Activated CD4-positive, alpha-beta T cell treated with anti-CD3 and anti-CD28 coated beads, Interleukin-2, amount 10 ng/mL, durations not matched to agents 7 days and 5 days (primary cell): ENCODE data around the gene TBC1D4. TPM values are rescaled to one million over a fixed set of nuclear protein-coding genes. Genes with fewer than 3 reads are reported as not detected.

Source experiments
- CTCF ChIA-PET: fragments of 350-600 bp; sonication (Branson Sonifier 250); formaldehyde crosslinking; loops from one replicate; lab custom pipeline; 2021; ENCODE audit warnings: antibody characterized with exemption; lab: Charles Lee
- POLR2A ChIA-PET: fragments of 350-600 bp; sonication (Branson Sonifier 250); formaldehyde crosslinking; loops from one replicate; lab custom pipeline; 2021; ENCODE audit warnings: antibody characterized with exemption; lab: Charles Lee
- DNase-seq: peaks from one replicate; pipeline ENCODE4 v3.0.0-alpha.2; 2020
- H3K27ac Mint-ChIP-seq: one replicate; pipeline ENCODE4 v1.8.0; 2021; ENCODE audit warnings: mild to moderate bottlenecking, moderate library complexity, mixed read lengths
- H3K27me3 Mint-ChIP-seq: one replicate; pipeline ENCODE4 v1.8.0; 2021; ENCODE audit warnings: mixed read lengths
- H3K36me3 Mint-ChIP-seq: one replicate; pipeline ENCODE4 v1.8.0; 2021; ENCODE audit warnings: low read depth, mixed read lengths
- H3K4me1 Mint-ChIP-seq: one replicate; pipeline ENCODE4 v1.8.0; 2021; ENCODE audit warnings: mixed read lengths
- H3K4me3 Mint-ChIP-seq: one replicate; pipeline ENCODE4 v1.8.0; 2021; ENCODE audit warnings: mild to moderate bottlenecking, moderate library complexity, mixed read lengths
- H3K9me3 Mint-ChIP-seq: one replicate; pipeline ENCODE4 v1.8.0; 2021; ENCODE audit warnings: mixed read lengths
- total RNA-seq, 2 experiments: library from RNA; stranded (reverse); gene quantifications; one replicate each; pipeline ENCODE4 v1.2.3, GENCODE V29; 2021

The TBC1D4 gene
- total RNA-seq, 2 experiments from 2014 or later: 27.2 to 32.9 TPM

GRCh38 chr13:75458696-75459422 is 23.1 kb downstream of the TBC1D4 start:
- Mint-ChIP-seq H3K9me3 (no peaks in the 10 kb centered on the region), H3K4me3 (no peak overlapping the region), H3K36me3 (no peaks in the 10 kb centered on the region), H3K27ac (no peak overlapping the region), H3K4me1 (no peaks in the 10 kb centered on the region), H3K27me3 (peaks cover 3% of the 10 kb centered on the region)
- ChIA-PET CTCF (no interaction called here), POLR2A (no interaction called here)
- no peak for DNase-seq

DNA sequence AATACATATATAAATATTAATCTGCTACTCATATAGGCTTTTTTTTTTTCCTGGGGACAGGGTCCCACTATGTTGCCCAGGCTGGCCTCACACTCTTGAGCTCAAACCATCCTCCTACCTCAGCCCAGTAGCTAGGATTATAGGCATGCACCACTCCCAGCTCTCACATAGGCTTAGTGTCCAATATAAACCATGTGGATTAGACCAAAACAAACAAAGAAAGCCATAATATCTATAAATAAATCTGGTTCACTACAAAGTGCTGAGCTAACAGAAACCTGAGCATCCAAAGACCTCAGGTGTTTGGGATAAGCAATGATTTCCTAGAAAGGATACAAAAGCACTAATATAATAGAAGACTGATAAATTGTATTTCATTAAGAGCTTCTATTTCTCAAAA is 26.0 kb downstream of the TBC1D4 start:
- no peak overlapping the region for H3K27ac Mint-ChIP-seq
- H3K4me1 Mint-ChIP-seq: no peaks in the 10 kb centered on the region
- no peak for DNase-seq
- POLR2A ChIA-PET: no interaction called here
- H3K4me3 Mint-ChIP-seq: no peak overlapping the region
- CTCF ChIA-PET: no interaction called here
- no peaks in the 10 kb centered on the region for H3K9me3 Mint-ChIP-seq
- peaks cover 6% of the 10 kb centered on the region for H3K27me3 Mint-ChIP-seq
- H3K36me3 Mint-ChIP-seq: no peaks in the 10 kb centered on the region

GRCh38 chr13:75454497-75454896 is 27.5 kb downstream of the TBC1D4 start:
- no peak overlapping the region for H3K4me3 Mint-ChIP-seq
- ChIA-PET CTCF (interaction anchor here (0.6 kb wide), 1 partner anchor 15 kb away, joined by 3 read pairs; no protein-coding TSS in a partner anchor), POLR2A (no interaction called here)
- H3K27ac Mint-ChIP-seq: no peak overlapping the region
- peaks cover 6% of the 10 kb centered on the region for H3K27me3 Mint-ChIP-seq
- H3K36me3 Mint-ChIP-seq: no peaks in the 10 kb centered on the region
- no peaks in the 10 kb centered on the region for H3K9me3 Mint-ChIP-seq
- DNase-seq: no peak
- no peaks in the 10 kb centered on the region for H3K4me1 Mint-ChIP-seq

DNA sequence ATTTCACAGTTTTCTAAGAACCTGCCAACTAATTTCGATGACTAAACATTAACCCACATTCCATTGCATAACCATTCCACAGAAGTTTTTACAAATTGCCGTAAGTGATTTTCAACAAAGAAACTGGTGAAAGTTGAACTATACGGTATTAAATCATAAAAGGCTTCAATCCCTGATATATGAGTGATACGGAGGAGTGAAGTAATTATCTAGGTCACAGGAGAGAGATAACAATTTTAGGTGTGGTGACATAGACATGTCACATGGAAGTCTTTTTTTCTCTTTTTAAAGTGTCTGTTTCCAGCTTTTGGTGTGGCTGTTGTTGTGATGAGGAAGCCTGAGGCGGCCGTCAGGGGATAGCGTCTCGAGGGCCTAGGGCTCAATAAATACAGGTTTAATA is 29.4 kb downstream of the TBC1D4 start:
- DNase-seq: no peak
- CTCF ChIA-PET: no interaction called here
- H3K36me3 Mint-ChIP-seq: no peaks in the 10 kb centered on the region

GRCh38 chr13:75447493-75447892 is 34.5 kb downstream of the TBC1D4 start:
- Mint-ChIP-seq H3K27me3 (peaks cover under 1% of the 10 kb centered on the region), H3K4me3 (no peak overlapping the region), H3K4me1 (peaks cover 1% of the 10 kb centered on the region), H3K9me3 (no peaks in the 10 kb centered on the region), H3K27ac (no peak overlapping the region), H3K36me3 (no peaks in the 10 kb centered on the region)
- DNase-seq: no peak
- CTCF ChIA-PET: no interaction called here
- POLR2A ChIA-PET: no interaction called here

More for the DNA sequence above, 29.4 kb downstream of the TBC1D4 start:
- Mint-ChIP-seq H3K4me1 (peaks cover 1% of the 10 kb centered on the region), H3K4me3 (no peak overlapping the region), H3K27me3 (peaks cover 6% of the 10 kb centered on the region), H3K9me3 (no peaks in the 10 kb centered on the region), H3K27ac (no peak overlapping the region)
- POLR2A ChIA-PET: no interaction called here

GRCh38 chr13:75446874-75447273 is 35.1 kb downstream of the TBC1D4 start:
- POLR2A ChIA-PET: no interaction called here
- Mint-ChIP-seq H3K4me3 (no peak overlapping the region), H3K4me1 (peaks cover 1% of the 10 kb centered on the region), H3K9me3 (no peaks in the 10 kb centered on the region), H3K27ac (no peak overlapping the region), H3K27me3 (no peaks in the 10 kb centered on the region), H3K36me3 (no peaks in the 10 kb centered on the region)
- DNase-seq: no peak
- CTCF ChIA-PET: no interaction called here

DNA sequence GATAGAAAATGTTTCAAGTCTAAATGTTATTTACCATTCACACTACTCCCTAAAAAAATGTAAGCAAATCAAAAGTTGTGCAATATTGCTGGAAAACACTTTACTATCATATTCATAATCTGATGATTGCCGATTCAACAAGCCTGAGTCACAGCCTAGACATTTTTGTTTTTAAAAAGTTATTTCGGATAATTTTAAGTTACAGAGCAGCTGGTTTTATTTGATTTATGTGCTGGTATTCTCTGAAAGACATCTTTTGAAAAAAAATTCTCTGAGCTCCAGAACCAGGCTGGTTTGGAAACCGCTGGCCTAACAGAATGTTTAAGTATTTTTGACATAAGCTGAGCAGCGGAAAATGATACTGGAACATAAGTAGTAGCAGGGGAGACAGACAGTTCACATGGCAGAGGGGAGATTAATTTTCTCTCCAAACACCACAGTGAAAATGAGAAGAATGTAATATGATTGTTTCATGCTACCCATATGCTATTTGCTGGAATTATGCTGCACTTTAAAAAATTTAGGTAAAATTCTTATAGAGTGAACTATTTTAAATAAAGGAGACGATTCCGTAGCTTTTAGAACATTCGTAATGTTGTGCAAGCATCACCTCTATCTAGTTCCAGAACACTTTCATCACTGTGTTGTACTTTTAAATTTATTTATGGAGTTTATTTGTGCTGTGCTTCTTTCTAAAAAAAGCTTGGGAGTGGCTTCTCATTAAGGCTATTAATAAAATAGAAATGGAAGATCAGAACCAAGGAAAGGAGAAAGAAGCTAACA is 36.1 kb downstream of the TBC1D4 start:
- H3K27ac Mint-ChIP-seq: no peak overlapping the region
- no peaks in the 10 kb centered on the region for H3K36me3 Mint-ChIP-seq
- ChIA-PET CTCF (no interaction called here), POLR2A (interaction anchor here (0.6 kb wide), 1 partner anchor 16 kb away, joined by 3 read pairs; no protein-coding TSS in a partner anchor)
- H3K4me1 Mint-ChIP-seq: peaks cover 1% of the 10 kb centered on the region
- DNase-seq: no peak
- H3K4me3 Mint-ChIP-seq: no peak overlapping the region
- H3K27me3 Mint-ChIP-seq: peaks cover 3% of the 10 kb centered on the region
- no peaks in the 10 kb centered on the region for H3K9me3 Mint-ChIP-seq

- POLR2A ChIA-PET: no interaction called here
Measured at GRCh38 chr13:75444016-75444415, 38.0 kb downstream of the TBC1D4 start.

DNA sequence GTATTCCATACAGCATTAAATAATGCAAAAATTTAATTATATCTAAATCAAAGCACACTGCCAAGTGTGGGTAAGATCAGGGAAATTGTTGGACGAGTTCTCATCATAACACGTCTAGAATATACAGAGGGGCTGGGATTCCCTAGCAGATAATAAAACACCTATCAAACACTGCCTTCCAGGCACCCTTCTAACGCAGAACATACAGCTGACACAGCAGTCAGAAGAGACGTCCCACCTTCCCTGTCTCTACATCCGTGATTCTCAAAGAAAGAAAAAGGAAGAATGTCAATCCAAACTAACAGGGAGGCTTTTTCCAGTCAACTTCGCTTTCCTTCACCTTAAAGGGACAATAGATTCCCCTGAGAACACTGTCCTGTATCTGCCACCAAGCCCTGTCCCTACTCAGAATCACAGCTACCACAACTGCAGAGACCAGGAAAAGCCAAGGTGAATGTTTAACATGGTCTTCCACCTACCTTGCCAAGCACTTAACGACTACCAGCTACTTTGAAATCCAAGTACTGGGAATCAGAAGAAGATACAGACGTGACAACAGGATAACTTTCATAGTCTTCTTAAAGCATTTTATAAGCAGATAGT is 38.5 kb downstream of the TBC1D4 start:
- POLR2A ChIA-PET: no interaction called here
- Mint-ChIP-seq H3K4me3 (no peak overlapping the region), H3K27me3 (peaks cover 3% of the 10 kb centered on the region), H3K9me3 (no peaks in the 10 kb centered on the region), H3K4me1 (no peaks in the 10 kb centered on the region), H3K27ac (no peak overlapping the region), H3K36me3 (no peaks in the 10 kb centered on the region)
- DNase-seq: no peak
- CTCF ChIA-PET: no interaction called here

More at GRCh38 chr13:75444016-75444415, 38.0 kb downstream of the TBC1D4 start:
- Mint-ChIP-seq H3K27ac (no peak overlapping the region), H3K9me3 (no peaks in the 10 kb centered on the region), H3K36me3 (no peaks in the 10 kb centered on the region), H3K27me3 (peaks cover 3% of the 10 kb centered on the region), H3K4me1 (no peaks in the 10 kb centered on the region), H3K4me3 (no peak overlapping the region)
- DNase-seq: no peak
- CTCF ChIA-PET: no interaction called here

GRCh38 chr13:75442736-75443234 is 39.2 kb downstream of the TBC1D4 start:
- POLR2A ChIA-PET: no interaction called here
- Mint-ChIP-seq H3K4me3 (no peak overlapping the region), H3K36me3 (no peaks in the 10 kb centered on the region), H3K27ac (no peak overlapping the region), H3K9me3 (no peaks in the 10 kb centered on the region), H3K4me1 (no peaks in the 10 kb centered on the region), H3K27me3 (peaks cover 5% of the 10 kb centered on the region)
- CTCF ChIA-PET: no interaction called here
- DNase-seq: no peak

DNA sequence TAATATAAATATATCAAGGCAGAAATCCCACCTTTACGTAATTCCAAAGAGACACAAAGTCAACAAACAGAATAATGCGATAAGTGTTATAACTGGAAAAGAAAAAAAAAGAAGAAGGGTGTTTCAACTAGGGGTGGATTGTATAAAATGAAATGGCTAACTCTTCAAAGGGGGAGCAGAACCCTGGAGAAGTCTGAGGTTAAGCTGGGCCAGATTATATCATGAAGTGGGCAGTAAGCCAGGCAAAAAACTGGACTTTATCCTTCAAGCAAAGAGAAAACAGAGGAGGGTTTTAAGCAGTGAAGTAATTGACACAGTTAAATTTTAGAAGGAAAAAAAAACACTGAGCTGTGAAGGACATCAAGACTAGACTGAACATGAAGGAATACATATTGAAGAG is 41.9 kb downstream of the TBC1D4 start:
- CTCF ChIA-PET: no interaction called here
- POLR2A ChIA-PET: no interaction called here
- H3K27me3 Mint-ChIP-seq: peaks cover 6% of the 10 kb centered on the region
- H3K9me3 Mint-ChIP-seq: no peaks in the 10 kb centered on the region
- H3K4me1 Mint-ChIP-seq: no peaks in the 10 kb centered on the region
- no peak for DNase-seq
- H3K36me3 Mint-ChIP-seq: no peaks in the 10 kb centered on the region
- H3K4me3 Mint-ChIP-seq: no peak overlapping the region
- H3K27ac Mint-ChIP-seq: no peak overlapping the region

- no peak for DNase-seq
- no peak overlapping the region for H3K4me3 Mint-ChIP-seq
- CTCF ChIA-PET: no interaction called here
- peaks cover 6% of the 10 kb centered on the region for H3K27me3 Mint-ChIP-seq
- H3K9me3 Mint-ChIP-seq: no peaks in the 10 kb centered on the region
- POLR2A ChIA-PET: no interaction called here
- H3K27ac Mint-ChIP-seq: no peak overlapping the region
- no peaks in the 10 kb centered on the region for H3K36me3 Mint-ChIP-seq
- H3K4me1 Mint-ChIP-seq: no peaks in the 10 kb centered on the region
Measured at GRCh38 chr13:75437582-75438318, 44.2 kb downstream of the TBC1D4 start.
